ENCODE results near the gene PCDHB9. TPM values are rescaled to one million over a fixed set of nuclear protein-coding genes. Genes with fewer than 3 reads are reported as not detected.
"Not testable (repeated sequence)": the region's sequence is repeated elsewhere in the genome, so short reads cannot be mapped to it uniquely, and the experiment has no call there.

Gene PCDHB9
- total and polyA plus RNA-seq, 2 donors: 0.16 to 0.19 TPM

- Histone ChIP-seq H3K27me3 (ENCODE audit: control insufficient read depth in 2 of 2, insufficient read depth in 1 of 2, low read length in 1 of 2) (peaks cover 0 to 19% of the 10 kb centered on the region in 2 donors), H3K9me3 (ENCODE audit: control insufficient read depth in 2 of 2, insufficient read depth in 1 of 2, low read length in 1 of 2) (peaks cover 0 to 4% of the 10 kb centered on the region in 2 donors), H3K36me3 (ENCODE audit: control insufficient read depth in 2 of 2, insufficient read depth in 2 of 2, low read length in 1 of 2) (no peaks in the 10 kb centered on the region), H3K4me1 (ENCODE audit: control insufficient read depth in 2 of 2, insufficient read depth in 2 of 2, low read length in 2 of 2) (no peaks in the 10 kb centered on the region), H3K27ac (ENCODE audit: low read depth in 1 of 2, low read length in 1 of 2) (no peak within 1 kb of the TSS), H3K4me3 (ENCODE audit: low read length in 2 of 2) (no peak within 1 kb of the TSS)
- 43% methylated on average over 21 of the region's 21 CpGs for WGBS
- no peak for DNase-seq (ENCODE audit: low read depth in 6 of 9, low spot score in 9 of 9)
Observed at GRCh38 chr5:141199359-141200235, 12.6 kb downstream of the PCDHB9 start, which contains the start of gene PCDHB11. Gene PCDHB11 (plus strand): TSS chr5:141199627. CDS start chr5:141199775, 148 bp downstream.

- 37% methylated on average over 26 of the region's 38 CpGs for WGBS
- H3K4me1 ChIP-seq (ENCODE audit: control insufficient read depth in 2 of 2, insufficient read depth in 2 of 2, low read length in 2 of 2); H3K27ac ChIP-seq (ENCODE audit: low read depth in 1 of 2, low read length in 1 of 2); DNase-seq (ENCODE audit: low read depth in 6 of 9, low spot score in 9 of 9); H3K4me3 ChIP-seq (ENCODE audit: low read length in 2 of 2); H3K9me3 ChIP-seq (ENCODE audit: control insufficient read depth in 2 of 2, insufficient read depth in 1 of 2, low read length in 1 of 2); H3K36me3 ChIP-seq (ENCODE audit: control insufficient read depth in 2 of 2, insufficient read depth in 2 of 2, low read length in 1 of 2): not testable (repeated sequence)
- H3K27me3 ChIP-seq (ENCODE audit: control insufficient read depth in 2 of 2, insufficient read depth in 1 of 2, low read length in 1 of 2): peaks cover 0 to 18% of the 10 kb centered on the region in 2 donors
Observed at GRCh38 chr5:141201126-141201525, 14.2 kb downstream of the PCDHB9 start.

- DNase-seq (ENCODE audit: low read depth in 6 of 9, low spot score in 9 of 9); H3K27ac ChIP-seq (ENCODE audit: low read depth in 1 of 2, low read length in 1 of 2); H3K4me1 ChIP-seq (ENCODE audit: control insufficient read depth in 2 of 2, insufficient read depth in 2 of 2, low read length in 2 of 2); H3K36me3 ChIP-seq (ENCODE audit: control insufficient read depth in 2 of 2, insufficient read depth in 2 of 2, low read length in 1 of 2); H3K4me3 ChIP-seq (ENCODE audit: low read length in 2 of 2); H3K9me3 ChIP-seq (ENCODE audit: control insufficient read depth in 2 of 2, insufficient read depth in 1 of 2, low read length in 1 of 2): not testable (repeated sequence)
- peaks cover 0 to 18% of the 10 kb centered on the region in 2 donors for H3K27me3 ChIP-seq (ENCODE audit: control insufficient read depth in 2 of 2, insufficient read depth in 1 of 2, low read length in 1 of 2)
- WGBS: 41% methylated on average over 28 of the region's 35 CpGs
Observed at GRCh38 chr5:141201646-141202045, 14.7 kb downstream of the PCDHB9 start.

GRCh38 chr5:141208478-141208877, 21.5 kb downstream of the PCDHB9 start, which contains the start of gene PCDHB12:
Gene PCDHB12 (plus strand): TSS chr5:141208719. CDS start chr5:141208908, 189 bp downstream.
- no peak within 1 kb of the TSS for H3K27ac ChIP-seq (ENCODE audit: low read depth in 1 of 2, low read length in 1 of 2)
- no peaks in the 10 kb centered on the region for H3K4me1 ChIP-seq (ENCODE audit: control insufficient read depth in 2 of 2, insufficient read depth in 2 of 2, low read length in 2 of 2)
- H3K9me3 ChIP-seq (ENCODE audit: control insufficient read depth in 2 of 2, insufficient read depth in 1 of 2, low read length in 1 of 2): peaks cover 0 to 4% of the 10 kb centered on the region in 2 donors
- no peak for DNase-seq (ENCODE audit: low read depth in 6 of 9, low spot score in 9 of 9)
- H3K36me3 ChIP-seq (ENCODE audit: control insufficient read depth in 2 of 2, insufficient read depth in 2 of 2, low read length in 1 of 2): no peaks in the 10 kb centered on the region
- H3K27me3 ChIP-seq (ENCODE audit: control insufficient read depth in 2 of 2, insufficient read depth in 1 of 2, low read length in 1 of 2): peaks cover 0 to 21% of the 10 kb centered on the region in 2 donors
- no peak within 1 kb of the TSS for H3K4me3 ChIP-seq (ENCODE audit: low read length in 2 of 2)
- 20% methylated on average over 11 of the region's 11 CpGs for WGBS

- H3K4me1 ChIP-seq (ENCODE audit: control insufficient read depth in 2 of 2, insufficient read depth in 2 of 2, low read length in 2 of 2); H3K36me3 ChIP-seq (ENCODE audit: control insufficient read depth in 2 of 2, insufficient read depth in 2 of 2, low read length in 1 of 2); DNase-seq (ENCODE audit: low read depth in 6 of 9, low spot score in 9 of 9); H3K27ac ChIP-seq (ENCODE audit: low read depth in 1 of 2, low read length in 1 of 2); H3K4me3 ChIP-seq (ENCODE audit: low read length in 2 of 2); H3K9me3 ChIP-seq (ENCODE audit: control insufficient read depth in 2 of 2, insufficient read depth in 1 of 2, low read length in 1 of 2): not testable (repeated sequence)
- 47% methylated on average over 39 of the region's 39 CpGs for WGBS
- H3K27me3 ChIP-seq (ENCODE audit: control insufficient read depth in 2 of 2, insufficient read depth in 1 of 2, low read length in 1 of 2): peaks cover 0 to 33% of the 10 kb centered on the region in 2 donors
Observed at GRCh38 chr5:141210281-141210680, 23.3 kb downstream of the PCDHB9 start.

GRCh38 chr5:141210849-141211248, 23.9 kb downstream of the PCDHB9 start:
- H3K4me3 ChIP-seq (ENCODE audit: low read length in 2 of 2); H3K27ac ChIP-seq (ENCODE audit: low read depth in 1 of 2, low read length in 1 of 2); H3K9me3 ChIP-seq (ENCODE audit: control insufficient read depth in 2 of 2, insufficient read depth in 1 of 2, low read length in 1 of 2); H3K36me3 ChIP-seq (ENCODE audit: control insufficient read depth in 2 of 2, insufficient read depth in 2 of 2, low read length in 1 of 2); DNase-seq (ENCODE audit: low read depth in 6 of 9, low spot score in 9 of 9); H3K4me1 ChIP-seq (ENCODE audit: control insufficient read depth in 2 of 2, insufficient read depth in 2 of 2, low read length in 2 of 2): not testable (repeated sequence)
- 39% methylated on average over 21 of the region's 27 CpGs for WGBS
- H3K27me3 ChIP-seq (ENCODE audit: control insufficient read depth in 2 of 2, insufficient read depth in 1 of 2, low read length in 1 of 2): peaks cover 0 to 36% of the 10 kb centered on the region in 2 donors

- not testable (repeated sequence) for H3K27ac ChIP-seq (ENCODE audit: low read depth in 1 of 2, low read length in 1 of 2); H3K36me3 ChIP-seq (ENCODE audit: control insufficient read depth in 2 of 2, insufficient read depth in 2 of 2, low read length in 1 of 2); H3K4me1 ChIP-seq (ENCODE audit: control insufficient read depth in 2 of 2, insufficient read depth in 2 of 2, low read length in 2 of 2); DNase-seq (ENCODE audit: low read depth in 6 of 9, low spot score in 9 of 9); H3K9me3 ChIP-seq (ENCODE audit: control insufficient read depth in 2 of 2, insufficient read depth in 1 of 2, low read length in 1 of 2); H3K4me3 ChIP-seq (ENCODE audit: low read length in 2 of 2)
- WGBS: 11% methylated on average over 14 of the region's 18 CpGs
- peaks cover 0 to 42% of the 10 kb centered on the region in 2 donors for H3K27me3 ChIP-seq (ENCODE audit: control insufficient read depth in 2 of 2, insufficient read depth in 1 of 2, low read length in 1 of 2)
Observed at GRCh38 chr5:141213656-141214339, 26.8 kb downstream of the PCDHB9 start, which contains the start of gene PCDHB13. Gene PCDHB13 (plus strand): TSS chr5:141213919. CDS start chr5:141214124, 205 bp downstream.

- not testable (repeated sequence) for H3K9me3 ChIP-seq (ENCODE audit: control insufficient read depth in 2 of 2, insufficient read depth in 1 of 2, low read length in 1 of 2); H3K4me3 ChIP-seq (ENCODE audit: low read length in 2 of 2); H3K27ac ChIP-seq (ENCODE audit: low read depth in 1 of 2, low read length in 1 of 2); DNase-seq (ENCODE audit: low read depth in 6 of 9, low spot score in 9 of 9); H3K36me3 ChIP-seq (ENCODE audit: control insufficient read depth in 2 of 2, insufficient read depth in 2 of 2, low read length in 1 of 2); H3K4me1 ChIP-seq (ENCODE audit: control insufficient read depth in 2 of 2, insufficient read depth in 2 of 2, low read length in 2 of 2)
- H3K27me3 ChIP-seq (ENCODE audit: control insufficient read depth in 2 of 2, insufficient read depth in 1 of 2, low read length in 1 of 2): peaks cover 0 to 35% of the 10 kb centered on the region in 2 donors
- 61% methylated on average over 10 of the region's 12 CpGs for WGBS
Observed at GRCh38 chr5:141214583-141214982, 27.6 kb downstream of the PCDHB9 start.

- not testable (repeated sequence) for DNase-seq (ENCODE audit: low read depth in 6 of 9, low spot score in 9 of 9); H3K9me3 ChIP-seq (ENCODE audit: control insufficient read depth in 2 of 2, insufficient read depth in 1 of 2, low read length in 1 of 2); H3K27ac ChIP-seq (ENCODE audit: low read depth in 1 of 2, low read length in 1 of 2); H3K36me3 ChIP-seq (ENCODE audit: control insufficient read depth in 2 of 2, insufficient read depth in 2 of 2, low read length in 1 of 2); H3K4me3 ChIP-seq (ENCODE audit: low read length in 2 of 2); H3K4me1 ChIP-seq (ENCODE audit: control insufficient read depth in 2 of 2, insufficient read depth in 2 of 2, low read length in 2 of 2)
- WGBS: 52% methylated on average over 35 of the region's 40 CpGs
- peaks cover 0 to 28% of the 10 kb centered on the region in 2 donors for H3K27me3 ChIP-seq (ENCODE audit: control insufficient read depth in 2 of 2, insufficient read depth in 1 of 2, low read length in 1 of 2)
Observed at GRCh38 chr5:141215504-141215903, 28.5 kb downstream of the PCDHB9 start.

Data from thymus (tissue), 11 donors.